HCT116 (cell line): ENCODE measurements around the gene GABRR2. TPM values are rescaled to one million over a fixed set of nuclear protein-coding genes. Genes with fewer than 3 reads are reported as not detected.

Experiments
- ATAC-seq: fragments of 200-7000 bp; cut with Tn5 transposase; 2 replicates; pipeline ENCODE4 v1.9.1; 2020; ENCODE audit warnings: mild to moderate bottlenecking, moderate library complexity
- BruUV-seq: library from RNA; stranded (reverse); fragments of 400-500 nt; replicated peaks from 2 replicates; lab custom pipeline; 2021; lab: Mats Ljungman, UMichigan
- CTCF ChIA-PET: fragments of 300-600 bp; sonication (Branson Sonifier 250); formaldehyde crosslinking; loops from one replicate; lab custom pipeline; 2021; ENCODE audit warnings: antibody characterized with exemption; lab: Charles Lee
- POLR2A ChIA-PET: fragments of 300-600, 350-600 bp; sonication (Branson Sonifier 250); formaldehyde crosslinking; loops from one replicate; lab custom pipeline; 2021; ENCODE audit warnings: antibody characterized with exemption; lab: Charles Lee
- RAD21 ChIA-PET, 2 experiments: fragments of 300-600 bp; sonication (Branson Sonifier 250); formaldehyde crosslinking; loops; one replicate each; lab custom pipeline; 2023; ENCODE audit warnings: low total read pairs in 2 of 2; ENCODE audit not compliant: uncharacterized antibody in 2 of 2, unreplicated experiment in 2 of 2, low non-redundant PET in 1 of 2; lab: Charles Lee
- DNase-seq: peaks from one replicate; pipeline ENCODE4 v3.0.0-alpha.2; 2010; ENCODE audit warnings: low read depth, low spot score
- H2AFZ ChIP-seq: fragments of 200-600 bp; shearing (Covaris generic), sonication (generic); 2 replicates; pipeline ENCODE4 v1.6.1; 2017; ENCODE audit warnings: low read depth, mixed run types, mixed read lengths, antibody characterized with exemption, low read length; ENCODE audit not compliant: poor library complexity, severe bottlenecking
- H3K27ac ChIP-seq: 2 replicates; pipeline ENCODE4 v1.5.1; 2012; ENCODE audit warnings: low read depth, low read length
- H3K27me3 ChIP-seq: fragments of 200-600 bp; sonication (generic); 2 replicates; pipeline ENCODE4 v1.6.1; 2016; ENCODE audit warnings: mixed run types, low read length, mixed read lengths; ENCODE audit not compliant: insufficient read depth
- H3K36me3 ChIP-seq, 2 experiments: fragments of 200-500 bp in 1 of 2; fragments of 200-600 bp in 1 of 2; sonication (Bioruptor generic) in 1 of 2; sonication (generic) in 1 of 2; 2 replicates each; pipeline versions ENCODE4 v1.5.1 to v1.6.1; 2014 to 2016; ENCODE audit warnings: low read length in 2 of 2, inconsistent platforms in 1 of 2, mixed read lengths in 1 of 2, mixed run types in 1 of 2; ENCODE audit not compliant: insufficient read depth in 2 of 2, control insufficient read depth in 1 of 2
- H3K4me1 ChIP-seq, 2 experiments: fragments of 200-600 bp in 1 of 2; sonication (generic) in 1 of 2; 2 replicates each; pipeline versions ENCODE4 v1.5.1 to v1.6.1; 2012 to 2017; ENCODE audit warnings: low read length in 2 of 2, inconsistent platforms in 1 of 2, mild to moderate bottlenecking in 1 of 2, mixed read lengths in 1 of 2, mixed run types in 1 of 2, moderate library complexity in 1 of 2; ENCODE audit not compliant: insufficient read depth in 2 of 2, control insufficient read depth in 1 of 2
- H3K4me2 ChIP-seq: fragments of 200-600 bp; sonication (generic); 2 replicates; pipeline ENCODE4 v1.6.1; 2017; ENCODE audit warnings: mixed run types, low read length, mixed read lengths
- H3K4me3 ChIP-seq, 2 experiments: fragments of 200-600 bp in 1 of 2; sonication (generic) in 1 of 2; replicated peaks in 1 of 2; 2 replicates each; pipeline ENCODE4 v1.5.1; 2011 to 2016; ENCODE audit warnings: low read length in 2 of 2, control low read depth in 1 of 2, low read depth in 1 of 2, mild to moderate bottlenecking in 1 of 2, mixed read lengths in 1 of 2, mixed run types in 1 of 2
- H3K79me2 ChIP-seq: fragments of 200-600 bp; sonication (generic); 2 replicates; pipeline ENCODE4 v1.6.1; 2017; ENCODE audit warnings: mild to moderate bottlenecking, mixed run types, low read length, moderate library complexity, mixed read lengths; ENCODE audit not compliant: insufficient read depth
- H3K9ac ChIP-seq: fragments of 200-600 bp; sonication (generic); 2 replicates; pipeline ENCODE4 v1.6.1; 2016; ENCODE audit warnings: low read length, mixed read lengths
- H3K9me2 ChIP-seq: fragments of 200-600 bp; sonication (generic), shearing (Covaris generic); 2 replicates; pipeline ENCODE4 v1.6.1; 2017; ENCODE audit warnings: mixed run types, mild to moderate bottlenecking, moderate library complexity; ENCODE audit not compliant: insufficient read depth
- H3K9me3 ChIP-seq, 2 experiments: fragments of 200-500 bp in 1 of 2; fragments of 200-600 bp in 1 of 2; sonication (Bioruptor generic) in 1 of 2; sonication (generic) in 1 of 2; 2 replicates each; pipeline ENCODE4 v1.6.1; 2014 to 2017; ENCODE audit warnings: low read length in 2 of 2, mixed read lengths in 2 of 2, inconsistent platforms in 1 of 2, low read depth in 1 of 2, mild to moderate bottlenecking in 1 of 2, mixed run types in 1 of 2, moderate library complexity in 1 of 2; ENCODE audit not compliant: control insufficient read depth in 1 of 2, insufficient read depth in 1 of 2
- H4K20me1 ChIP-seq: fragments of 200-600 bp; sonication (generic), shearing (Covaris generic); 2 replicates; pipeline ENCODE4 v1.6.1; 2017; ENCODE audit warnings: mixed run types, mild to moderate bottlenecking, moderate library complexity; ENCODE audit not compliant: insufficient read depth
- CBX3 ChIP-seq: IDR thresholded peaks from 2 replicates; pipeline ENCODE4 v1.6.1; 2012; ENCODE audit warnings: low read depth
- EGR1 ChIP-seq: IDR thresholded peaks from 2 replicates; pipeline ENCODE4 v1.6.1; 2012; ENCODE audit warnings: low read depth
- ELF1 ChIP-seq: IDR thresholded peaks from 2 replicates; pipeline ENCODE4 v1.6.1; 2012; ENCODE audit warnings: low read depth, borderline replicate concordance
- EZH2 ChIP-seq: fragments of 200-600 bp; sonication (generic); IDR thresholded peaks from 2 replicates; pipeline ENCODE4 v1.6.1; 2017; ENCODE audit warnings: antibody characterized with exemption, mixed run types
- EZH2phosphoT487 ChIP-seq: fragments of 200-600 bp; IDR thresholded peaks from 2 replicates; pipeline ENCODE4 v1.6.1; 2018; ENCODE audit warnings: antibody characterized with exemption, borderline replicate concordance
- FOSL1 ChIP-seq: IDR thresholded peaks from 2 replicates; pipeline ENCODE4 v1.6.1; 2012; ENCODE audit warnings: low read depth
- JUND ChIP-seq: IDR thresholded peaks from 2 replicates; pipeline ENCODE4 v1.6.1; 2012
- POLR2A ChIP-seq: IDR thresholded peaks from 2 replicates; pipeline ENCODE4 v1.7.0; 2011; ENCODE audit warnings: borderline replicate concordance; ENCODE audit not compliant: insufficient read depth, insufficient read length; ENCODE audit errors: extremely low read depth
- POLR2AphosphoS5 ChIP-seq: IDR thresholded peaks from 2 replicates; pipeline ENCODE4 v1.6.1; 2011; ENCODE audit warnings: mild to moderate bottlenecking, low read depth, low read length, moderate library complexity
- RAD21 ChIP-seq: IDR thresholded peaks from 2 replicates; pipeline ENCODE4 v1.6.1; 2012; ENCODE audit warnings: low read depth, mild to moderate bottlenecking
- SIN3A ChIP-seq: IDR thresholded peaks from 2 replicates; pipeline ENCODE4 v1.6.1; 2012; ENCODE audit warnings: low read depth
- SRF ChIP-seq: IDR thresholded peaks from 2 replicates; pipeline ENCODE4 v1.6.1; 2012; ENCODE audit warnings: low read depth
- ZFX ChIP-seq: fragments of 450-650 bp; IDR thresholded peaks from 2 replicates; pipeline ENCODE4 v1.6.1; 2017
- intact Hi-C: fragments of 100-400 bp; cut with micrococcal nuclease; formaldehyde crosslinking; loops from 2 replicates; pipeline ENCODE4 v1.10.0; 2022
- total RNA-seq: library from RNA; stranded (reverse); gene quantifications from one replicate; pipeline ENCODE4 v1.2.1, GENCODE V29; 2021; ENCODE audit not compliant: unreplicated experiment
- TF ChIP-seq, protein P1 (sequence below), 3 experiments: fragments of 200-600 bp in 1 of 3; sonication (generic) in 1 of 3; IDR thresholded peaks in 2 of 3; conservative IDR thresholded peaks in 1 of 3; 2 replicates each; pipeline ENCODE4 v1.5.1; 2012 to 2017; ENCODE audit warnings: low read depth in 2 of 3, low read length in 2 of 3, antibody characterized with exemption in 1 of 3, borderline replicate concordance in 1 of 3, control low read depth in 1 of 3, mild to moderate bottlenecking in 1 of 3, mixed read lengths in 1 of 3, mixed run types in 1 of 3, moderate library complexity in 1 of 3; ENCODE audit not compliant: insufficient read depth in 1 of 3
- TF ChIP-seq, protein P2 (sequence below): IDR thresholded peaks from 2 replicates; pipeline ENCODE4 v1.6.1; 2012
- TF ChIP-seq, protein P3 (sequence below): IDR thresholded peaks from 2 replicates; pipeline ENCODE4 v1.6.1; 2011; ENCODE audit warnings: mild to moderate bottlenecking, low read length, moderate library complexity; ENCODE audit not compliant: insufficient replicate concordance; ENCODE audit errors: extremely low read depth
- TF ChIP-seq, protein P4 (sequence below): IDR thresholded peaks from 2 replicates; pipeline ENCODE4 v1.6.1; 2012

Gene GABRR2
- total RNA-seq, 1 experiment from 2014 or later: 0.57 TPM

DNA sequence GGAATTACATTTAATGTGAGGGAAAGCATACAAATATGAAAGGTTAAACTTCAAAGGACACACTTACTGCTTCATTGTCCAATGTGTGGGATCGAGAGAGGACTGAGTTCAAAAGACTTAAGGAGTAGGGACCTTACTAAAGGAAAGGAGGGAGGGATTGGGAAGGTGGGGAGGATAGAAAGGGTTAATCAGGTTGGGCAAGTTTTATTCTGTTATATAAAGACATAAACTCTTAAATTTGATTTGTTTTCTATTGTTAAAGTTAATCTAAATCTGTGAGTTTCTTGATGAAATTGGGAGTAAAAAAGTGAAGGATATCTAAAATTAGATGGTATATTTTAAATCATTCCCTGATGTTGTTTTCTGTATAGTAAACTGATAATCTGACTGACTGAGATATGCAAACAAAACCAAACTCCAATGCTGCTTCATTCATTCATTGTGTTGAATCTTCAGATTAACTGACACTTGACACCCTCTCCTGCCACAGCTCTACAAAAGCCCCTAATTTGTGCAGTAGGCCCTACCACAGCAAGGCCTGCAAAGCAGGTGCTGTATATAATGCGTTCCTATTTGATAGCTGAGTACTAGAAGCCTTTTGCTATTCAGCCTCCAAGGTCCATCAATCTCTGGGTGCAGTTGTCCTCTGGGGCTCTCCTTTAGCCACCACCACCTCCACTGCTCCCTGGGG, 38.7 kb upstream of the GABRR2 start:
- Histone ChIP-seq H3K4me1 (peaks cover 14 to 19% of the 10 kb centered on the region in 2 experiments), H3K36me3 (no peaks in the 10 kb centered on the region), H3K4me3 (peak overlapping the region in 1 of 2 experiments; percentile 71; a peak in 1 of 4 replicates), H3K27ac (no peak overlapping the region), H4K20me1 (no peaks in the 10 kb centered on the region), H3K27me3 (no peaks in the 10 kb centered on the region), H3K9ac (no peak overlapping the region), H2AFZ (no peak overlapping the region), H3K9me3 (no peaks in the 10 kb centered on the region), H3K4me2 (peak overlapping the region; percentile 73; the same call in 1 of the 2 replicates), H3K79me2 (peaks cover 34% of the 10 kb centered on the region), H3K9me2 (no peaks in the 10 kb centered on the region)
- CTCF ChIA-PET: interaction anchor here (1.4 to 2.3 kb wide), 2 partner anchors 18 to 371 kb away, joined by 4 to 9 read pairs; no protein-coding TSS in a partner anchor
- intact Hi-C loops: loop anchor here (5.0 kb wide), 1 partner anchor 57 kb away; no protein-coding TSS in a partner anchor
- RAD21 ChIA-PET: no interaction called here
- DNase-seq: no peak
- BruUV-seq: no TSS peak
- TF ChIP-seq, protein P1, sequence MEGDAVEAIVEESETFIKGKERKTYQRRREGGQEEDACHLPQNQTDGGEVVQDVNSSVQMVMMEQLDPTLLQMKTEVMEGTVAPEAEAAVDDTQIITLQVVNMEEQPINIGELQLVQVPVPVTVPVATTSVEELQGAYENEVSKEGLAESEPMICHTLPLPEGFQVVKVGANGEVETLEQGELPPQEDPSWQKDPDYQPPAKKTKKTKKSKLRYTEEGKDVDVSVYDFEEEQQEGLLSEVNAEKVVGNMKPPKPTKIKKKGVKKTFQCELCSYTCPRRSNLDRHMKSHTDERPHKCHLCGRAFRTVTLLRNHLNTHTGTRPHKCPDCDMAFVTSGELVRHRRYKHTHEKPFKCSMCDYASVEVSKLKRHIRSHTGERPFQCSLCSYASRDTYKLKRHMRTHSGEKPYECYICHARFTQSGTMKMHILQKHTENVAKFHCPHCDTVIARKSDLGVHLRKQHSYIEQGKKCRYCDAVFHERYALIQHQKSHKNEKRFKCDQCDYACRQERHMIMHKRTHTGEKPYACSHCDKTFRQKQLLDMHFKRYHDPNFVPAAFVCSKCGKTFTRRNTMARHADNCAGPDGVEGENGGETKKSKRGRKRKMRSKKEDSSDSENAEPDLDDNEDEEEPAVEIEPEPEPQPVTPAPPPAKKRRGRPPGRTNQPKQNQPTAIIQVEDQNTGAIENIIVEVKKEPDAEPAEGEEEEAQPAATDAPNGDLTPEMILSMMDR (IDR thresholded peaks at IDR 0.05 in 2 of 3, conservative IDR thresholded peaks at IDR 0.05 in 1 of 3; ENCODE audit: borderline replicate concordance in 1 of 3, insufficient read depth in 1 of 3, low read depth in 2 of 3, low read length in 2 of 3): no peak
- TF ChIP-seq POLR2AphosphoS5 (no peak), ZFX (no peak), FOSL1 (no peak), EZH2phosphoT487 (no peak), SIN3A (no peak), RAD21 (no peak), CBX3 (no peak), JUND (no peak), SRF (no peak), ELF1 (no peak), POLR2A (no peak), EGR1 (no peak), EZH2 (no peak)
- TF ChIP-seq, protein P2, sequence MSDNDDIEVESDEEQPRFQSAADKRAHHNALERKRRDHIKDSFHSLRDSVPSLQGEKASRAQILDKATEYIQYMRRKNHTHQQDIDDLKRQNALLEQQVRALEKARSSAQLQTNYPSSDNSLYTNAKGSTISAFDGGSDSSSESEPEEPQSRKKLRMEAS: no peak
- TF ChIP-seq, protein P3, sequence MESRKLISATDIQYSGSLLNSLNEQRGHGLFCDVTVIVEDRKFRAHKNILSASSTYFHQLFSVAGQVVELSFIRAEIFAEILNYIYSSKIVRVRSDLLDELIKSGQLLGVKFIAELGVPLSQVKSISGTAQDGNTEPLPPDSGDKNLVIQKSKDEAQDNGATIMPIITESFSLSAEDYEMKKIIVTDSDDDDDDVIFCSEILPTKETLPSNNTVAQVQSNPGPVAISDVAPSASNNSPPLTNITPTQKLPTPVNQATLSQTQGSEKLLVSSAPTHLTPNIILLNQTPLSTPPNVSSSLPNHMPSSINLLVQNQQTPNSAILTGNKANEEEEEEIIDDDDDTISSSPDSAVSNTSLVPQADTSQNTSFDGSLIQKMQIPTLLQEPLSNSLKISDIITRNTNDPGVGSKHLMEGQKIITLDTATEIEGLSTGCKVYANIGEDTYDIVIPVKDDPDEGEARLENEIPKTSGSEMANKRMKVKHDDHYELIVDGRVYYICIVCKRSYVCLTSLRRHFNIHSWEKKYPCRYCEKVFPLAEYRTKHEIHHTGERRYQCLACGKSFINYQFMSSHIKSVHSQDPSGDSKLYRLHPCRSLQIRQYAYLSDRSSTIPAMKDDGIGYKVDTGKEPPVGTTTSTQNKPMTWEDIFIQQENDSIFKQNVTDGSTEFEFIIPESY: no peak
- TF ChIP-seq, protein P4, sequence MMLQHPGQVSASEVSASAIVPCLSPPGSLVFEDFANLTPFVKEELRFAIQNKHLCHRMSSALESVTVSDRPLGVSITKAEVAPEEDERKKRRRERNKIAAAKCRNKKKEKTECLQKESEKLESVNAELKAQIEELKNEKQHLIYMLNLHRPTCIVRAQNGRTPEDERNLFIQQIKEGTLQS: no peak
- TF ChIP-seq, all 23 proteins: peak for 0
- no peak for ATAC-seq
- POLR2A ChIA-PET: interaction anchor here (1.0 to 1.1 kb wide), 2 partner anchors 14 to 56 kb away, joined by 3 read pairs; no protein-coding TSS in a partner anchor
